Hematopoietic multipotent progenitor cell treated with erythropoietin and hydrocortisone succinate and interleukin-3 and kit ligand, for 8 days (in vitro differentiated cells): Measurements from ENCODE around the gene KIF3A.
A peak's percentile ranks its signal among the peaks of the same experiment; 100 is the strongest.

Source experiments
- DNase-seq: peaks from one replicate; pipeline ENCODE4 v3.0.0-alpha.2; 2015

KIF3A gene

DNA sequence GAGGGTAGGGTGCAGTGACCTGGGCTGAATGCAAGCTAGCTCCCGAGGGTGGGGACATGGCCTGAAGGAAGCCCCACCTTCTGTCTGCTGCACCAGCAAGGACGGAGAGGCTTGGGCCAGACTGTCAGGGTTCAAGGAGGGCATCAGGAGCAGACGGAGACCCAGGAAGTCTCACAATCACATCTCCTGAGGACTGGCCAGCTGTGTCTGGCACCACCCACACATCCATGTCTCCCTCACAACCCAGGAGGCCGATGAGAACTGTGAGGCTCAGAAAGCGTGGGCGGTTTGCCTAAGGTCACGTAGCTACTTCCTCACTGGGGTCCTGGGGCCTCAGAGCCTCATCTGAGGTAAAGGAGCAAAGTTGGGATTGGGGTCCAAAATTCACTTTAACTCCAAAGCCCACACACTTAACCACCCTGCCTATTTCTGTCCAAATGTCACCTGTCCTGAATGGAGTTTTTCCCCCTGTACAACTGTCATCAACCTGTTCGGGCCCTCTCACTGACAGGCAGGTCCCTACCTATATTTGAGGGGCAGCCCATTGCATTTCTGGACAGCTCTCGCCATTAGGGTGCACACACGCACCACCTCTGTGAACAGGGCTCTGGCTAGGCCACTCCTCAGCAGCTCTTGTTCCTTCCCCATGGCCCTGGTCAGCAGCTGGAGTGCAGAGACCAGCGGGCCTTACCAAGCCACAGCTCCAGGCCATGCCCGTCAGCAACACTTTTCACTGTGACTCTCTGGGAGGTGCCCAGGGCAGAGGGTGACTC is 75.9 kb downstream of the KIF3A start:
- no peak for DNase-seq

DNA sequence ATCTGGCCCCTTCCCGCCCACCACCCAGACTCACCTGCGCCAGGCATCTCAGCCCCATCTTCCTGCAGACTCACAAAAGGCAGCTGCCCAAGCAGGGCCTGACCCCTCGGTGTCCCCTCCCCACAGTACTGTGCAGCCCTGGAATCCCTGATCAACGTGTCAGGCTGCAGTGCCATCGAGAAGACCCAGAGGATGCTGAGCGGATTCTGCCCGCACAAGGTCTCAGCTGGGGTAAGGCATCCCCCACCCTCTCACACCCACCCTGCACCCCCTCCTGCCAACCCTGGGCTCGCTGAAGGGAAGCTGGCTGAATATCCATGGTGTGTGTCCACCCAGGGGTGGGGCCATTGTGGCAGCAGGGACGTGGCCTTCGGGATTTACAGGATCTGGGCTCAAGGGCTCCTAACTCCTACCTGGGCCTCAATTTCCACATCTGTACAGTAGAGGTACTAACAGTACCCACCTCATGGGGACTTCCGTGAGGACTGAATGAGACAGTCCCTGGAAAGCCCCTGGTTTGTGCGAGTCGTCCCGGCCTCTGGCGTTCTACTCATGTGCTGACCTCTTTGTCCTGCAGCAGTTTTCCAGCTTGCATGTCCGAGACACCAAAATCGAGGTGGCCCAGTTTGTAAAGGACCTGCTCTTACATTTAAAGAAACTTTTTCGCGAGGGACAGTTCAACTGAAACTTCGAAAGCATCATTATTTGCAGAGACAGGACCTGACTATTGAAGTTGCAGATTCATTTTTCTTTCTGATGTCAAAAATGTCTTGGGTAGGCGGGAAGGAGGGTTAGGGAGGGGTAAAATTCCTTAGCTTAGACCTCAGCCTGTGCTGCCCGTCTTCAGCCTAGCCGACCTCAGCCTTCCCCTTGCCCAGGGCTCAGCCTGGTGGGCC is 77.5 kb downstream of the KIF3A start:
- DNase-seq = no peak

DNA sequence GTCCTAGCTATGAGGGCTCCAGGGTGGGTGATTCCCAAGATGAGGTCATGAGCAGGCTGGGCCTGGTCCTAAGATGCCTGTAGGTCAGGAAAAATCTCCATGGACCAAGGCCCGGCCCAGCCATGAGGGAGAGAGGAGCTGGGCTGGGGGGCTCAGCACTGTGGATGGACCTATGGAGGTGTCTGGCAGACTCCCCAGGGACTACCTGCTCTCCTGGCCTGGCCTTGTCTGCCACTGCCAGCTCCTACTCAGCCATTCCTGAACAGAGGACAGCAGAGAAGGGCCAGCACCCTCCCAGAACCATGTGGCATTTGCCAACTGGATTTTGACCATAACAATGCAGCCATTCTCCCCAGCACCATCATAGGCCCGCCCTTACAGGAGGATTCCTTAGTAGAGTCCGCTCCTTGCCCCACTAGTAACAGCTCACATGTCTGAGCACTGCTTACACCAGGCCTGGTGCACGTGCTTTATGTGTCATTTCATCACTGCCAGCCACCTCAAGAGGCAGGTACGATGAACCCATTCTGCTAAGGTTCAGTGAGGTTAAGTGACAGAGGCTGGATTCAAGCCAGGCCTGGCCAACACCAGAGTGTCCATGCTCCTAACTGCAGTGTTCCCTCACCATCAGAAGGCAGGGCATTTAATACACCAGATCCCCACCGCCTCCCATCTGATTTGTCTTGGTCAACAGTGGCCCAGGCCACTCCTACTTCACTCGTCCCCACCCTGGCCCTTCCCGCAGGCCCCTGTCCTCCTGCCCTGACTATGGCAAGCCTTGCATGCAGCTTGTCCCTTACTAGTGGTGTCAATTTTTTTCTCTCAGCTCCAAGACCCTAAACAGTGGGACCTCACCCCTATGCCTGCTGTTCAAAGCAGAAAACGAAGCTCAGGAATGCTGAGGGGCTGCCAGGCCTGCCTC is 78.7 kb downstream of the KIF3A start:
- DNase-seq = no peak

DNA sequence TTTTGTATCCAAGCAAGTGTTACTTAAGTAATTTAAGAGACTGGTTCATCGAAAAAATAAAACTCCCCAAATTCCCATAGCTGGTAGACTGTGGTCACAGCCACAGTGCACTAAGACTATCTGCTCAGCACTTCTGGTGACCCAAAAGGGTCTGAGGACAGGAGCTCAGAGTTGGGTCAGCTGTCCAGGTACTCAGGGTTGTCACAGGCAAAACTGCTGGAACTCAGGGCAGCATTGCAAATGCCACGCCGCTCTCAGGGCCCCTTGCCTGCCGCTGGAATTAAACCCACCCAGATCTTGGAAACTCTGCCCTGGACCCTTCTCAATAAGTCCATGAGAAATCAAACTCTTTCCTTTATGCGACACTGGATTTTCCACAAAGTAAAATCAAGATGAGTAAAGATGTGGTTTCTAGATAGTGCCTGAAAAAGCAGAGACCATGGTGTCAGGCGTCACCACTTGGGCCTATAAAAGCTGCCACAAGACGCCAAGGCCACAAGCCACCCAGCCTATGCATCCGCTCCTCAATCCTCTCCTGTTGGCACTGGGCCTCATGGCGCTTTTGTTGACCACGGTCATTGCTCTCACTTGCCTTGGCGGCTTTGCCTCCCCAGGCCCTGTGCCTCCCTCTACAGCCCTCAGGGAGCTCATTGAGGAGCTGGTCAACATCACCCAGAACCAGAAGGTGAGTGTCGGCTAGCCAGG is 79.5 kb downstream of the KIF3A start, which contains the start of gene IL13:
Gene IL13 (plus strand): TSS at position 498 of the 705 bp plus-strand sequence. CDS start 14 bp downstream, at position 512.
- DNase-seq = no peak

DNA sequence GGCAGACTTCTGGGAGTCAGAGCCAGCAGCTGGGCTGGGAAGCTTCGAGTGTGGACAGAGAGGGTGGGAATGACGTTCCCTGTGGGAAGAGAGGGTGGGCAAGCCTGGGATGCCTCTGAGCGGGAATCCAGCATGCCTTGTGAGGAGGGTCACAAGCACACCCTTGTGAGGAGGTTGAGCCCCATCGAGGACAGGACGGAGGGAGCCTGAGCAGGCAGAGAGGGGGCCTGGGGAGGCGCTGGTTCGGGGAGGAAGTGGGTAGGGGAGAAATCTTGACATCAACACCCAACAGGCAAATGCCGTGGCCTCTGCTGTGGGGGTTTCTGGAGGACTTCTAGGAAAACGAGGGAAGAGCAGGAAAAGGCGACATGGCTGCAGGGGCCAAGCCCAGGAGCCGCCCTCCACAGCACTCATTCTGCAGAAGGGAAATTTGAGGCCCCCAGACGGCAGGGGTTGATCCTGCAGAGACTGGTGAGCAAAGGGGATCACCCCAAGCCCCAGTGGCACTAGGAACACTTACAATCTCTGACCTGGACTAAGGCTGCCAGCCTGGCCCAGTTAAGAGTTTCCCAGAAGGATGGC is 80.5 kb downstream of the KIF3A start:
- no peak for DNase-seq

DNA sequence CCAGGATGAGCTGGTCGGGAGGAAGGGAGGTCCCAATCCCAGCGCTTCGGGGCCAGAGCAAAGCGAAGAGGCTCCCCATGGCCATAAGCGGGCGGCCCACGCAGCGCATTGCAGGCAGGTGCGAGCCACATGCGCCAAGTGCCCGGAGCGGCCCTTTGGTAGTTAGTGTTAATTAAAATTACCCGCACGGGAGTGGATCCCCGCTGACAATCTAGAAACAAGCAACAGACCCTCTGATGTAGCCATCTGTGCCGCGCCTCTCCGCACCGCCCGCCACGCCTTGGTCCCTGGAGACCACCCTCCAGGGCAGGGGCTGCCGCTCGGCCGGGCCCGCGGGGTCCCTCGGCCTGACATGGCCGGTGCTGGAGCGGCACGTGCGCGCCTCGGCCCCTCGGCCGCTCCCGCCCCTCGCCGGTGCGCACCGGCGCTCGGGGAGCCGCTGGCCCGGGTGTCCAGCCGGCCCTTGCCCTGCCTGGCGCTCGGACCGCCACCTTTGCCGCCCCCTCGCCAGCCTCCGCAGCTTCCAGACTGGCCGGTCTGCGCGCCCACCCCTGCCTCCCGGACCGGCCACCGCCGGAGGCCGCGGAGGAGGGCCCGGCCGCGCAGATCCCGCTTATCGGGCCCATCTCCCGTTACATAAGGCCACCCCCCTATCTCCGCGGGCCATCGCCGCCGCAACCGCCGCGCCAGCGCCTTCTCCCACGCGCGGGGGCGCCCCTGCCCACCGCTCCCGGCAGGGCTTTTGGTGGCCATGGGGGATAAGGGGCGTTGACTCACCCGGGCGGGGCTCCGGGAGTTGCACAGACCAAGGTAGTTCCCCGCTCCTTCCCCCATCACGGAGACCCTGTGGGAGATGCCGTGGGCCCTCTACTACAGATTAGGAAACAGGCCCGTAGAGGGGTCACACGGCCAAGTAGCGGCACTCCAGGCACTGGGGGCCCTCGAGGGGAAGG is 81.2 kb downstream of the KIF3A start:
- peak; percentile 41 for DNase-seq

DNA sequence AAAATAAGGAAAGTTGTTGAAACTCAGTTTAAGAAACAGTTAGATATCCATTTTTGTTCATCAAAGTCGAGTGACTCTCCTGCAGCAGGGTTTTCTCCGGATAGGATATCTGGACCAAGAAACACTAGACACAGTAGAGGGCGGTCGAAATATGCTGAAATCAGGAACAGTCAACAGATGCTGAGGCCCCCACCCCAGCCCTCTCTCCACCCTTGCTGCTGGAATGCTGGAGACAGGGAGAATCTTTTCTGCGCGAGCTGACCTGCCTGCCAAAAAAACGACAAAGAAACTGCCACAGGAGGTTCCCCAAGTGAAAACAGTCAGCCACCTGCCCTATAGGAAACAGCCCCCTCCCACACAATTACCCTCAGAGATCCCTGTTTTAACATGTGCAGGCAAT is 83.6 kb downstream of the KIF3A start:
- no peak for DNase-seq

DNA sequence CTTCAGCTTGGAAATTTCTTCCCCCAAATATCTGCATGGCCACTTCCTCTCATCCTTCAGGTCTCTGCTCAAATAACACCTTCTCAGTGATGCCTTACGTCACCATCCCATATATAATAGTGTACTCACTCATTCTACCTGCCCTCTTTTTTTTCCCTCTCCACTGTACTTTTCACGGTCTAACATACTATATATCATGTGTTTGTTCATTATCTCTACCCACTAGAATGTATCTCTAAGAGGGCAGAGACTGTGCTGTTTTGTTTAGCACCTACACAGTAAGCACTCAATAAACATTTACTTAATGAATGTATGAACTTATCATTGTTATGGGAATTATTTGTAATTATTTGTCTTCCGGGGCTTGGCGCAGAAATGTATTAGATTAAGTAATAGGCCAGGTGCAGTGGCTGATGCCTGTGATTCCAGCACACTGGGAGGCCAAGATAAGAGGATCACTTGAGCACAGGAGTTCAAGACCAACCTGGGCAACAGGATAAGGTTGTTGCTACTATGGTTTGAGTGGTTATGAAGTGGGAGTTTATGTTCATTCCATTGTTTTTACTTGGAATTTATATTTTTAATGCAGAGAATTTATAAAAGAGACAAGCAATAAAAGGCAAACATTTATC is 85.4 kb downstream of the KIF3A start:
- DNase-seq = peak; percentile 91

DNA sequence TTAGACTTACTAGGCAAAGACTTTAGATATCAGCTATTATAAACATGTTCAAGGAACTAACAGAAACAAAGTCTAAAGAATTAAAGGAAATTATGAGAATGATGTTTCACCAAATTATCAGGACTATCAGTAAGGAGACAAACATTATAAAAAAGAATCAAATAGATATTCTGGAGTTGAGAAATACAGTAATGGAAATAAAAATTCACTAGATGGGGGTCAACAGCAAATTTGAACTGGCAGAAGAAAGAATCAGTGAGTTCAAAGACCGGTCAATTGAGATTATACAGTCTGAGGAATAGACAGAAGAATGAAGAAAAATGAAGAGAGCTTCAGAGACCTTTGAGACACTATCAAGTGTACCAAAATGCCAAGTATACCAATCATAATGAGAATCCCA is 89.0 kb downstream of the KIF3A start:
- DNase-seq = no peak

DNA sequence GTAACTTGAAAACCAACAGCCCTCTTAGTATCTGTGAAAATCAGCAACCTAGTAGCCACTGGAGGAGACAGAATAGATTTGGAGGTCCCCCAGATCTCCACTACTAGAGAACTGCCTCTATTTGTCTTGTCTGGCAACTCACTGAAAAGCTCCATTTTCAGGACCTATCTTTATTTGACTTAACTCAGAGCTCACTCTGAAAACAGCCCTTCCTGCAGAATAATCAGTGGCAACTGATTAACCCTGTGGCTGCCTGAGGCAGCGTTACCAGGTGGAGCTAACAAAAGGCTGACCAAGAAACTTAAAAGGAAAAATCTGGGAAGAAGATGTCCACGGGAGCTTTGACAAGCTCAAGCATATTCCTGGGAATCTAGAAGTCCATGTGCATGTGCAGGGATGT is 89.9 kb downstream of the KIF3A start:
- DNase-seq = no peak

DNA sequence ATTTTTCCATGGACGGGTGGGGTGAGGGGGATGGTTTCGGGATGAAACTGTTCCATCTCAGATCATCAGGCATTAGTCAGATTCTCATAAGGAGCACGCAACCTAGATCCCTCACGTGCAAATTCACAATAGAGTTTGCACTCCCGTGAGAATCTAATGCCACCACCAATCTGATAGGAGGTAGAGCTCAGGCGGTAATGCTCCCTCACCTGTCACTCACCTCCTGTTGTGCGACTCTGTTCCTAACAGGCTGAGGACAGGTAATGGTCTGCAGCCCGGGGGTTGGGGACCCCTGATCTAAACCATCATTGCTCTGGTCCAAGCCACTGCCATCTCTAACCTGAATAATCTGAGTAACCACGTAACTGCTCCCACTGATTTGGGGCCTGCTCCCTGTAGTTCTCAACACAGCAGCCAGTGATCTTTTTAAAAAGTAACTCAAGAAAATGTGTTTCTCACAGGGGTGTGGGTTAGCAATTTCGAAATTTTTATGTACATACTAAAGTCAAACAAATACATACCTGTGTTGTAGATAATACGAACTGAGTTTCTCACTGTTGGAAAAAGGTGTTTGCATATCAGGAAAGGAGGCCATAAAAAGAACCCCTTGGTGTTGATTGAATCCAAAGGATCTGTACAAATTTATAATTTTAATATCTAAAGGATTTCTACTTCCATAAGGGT is 90.6 kb downstream of the KIF3A start:
- DNase-seq = no peak

DNA sequence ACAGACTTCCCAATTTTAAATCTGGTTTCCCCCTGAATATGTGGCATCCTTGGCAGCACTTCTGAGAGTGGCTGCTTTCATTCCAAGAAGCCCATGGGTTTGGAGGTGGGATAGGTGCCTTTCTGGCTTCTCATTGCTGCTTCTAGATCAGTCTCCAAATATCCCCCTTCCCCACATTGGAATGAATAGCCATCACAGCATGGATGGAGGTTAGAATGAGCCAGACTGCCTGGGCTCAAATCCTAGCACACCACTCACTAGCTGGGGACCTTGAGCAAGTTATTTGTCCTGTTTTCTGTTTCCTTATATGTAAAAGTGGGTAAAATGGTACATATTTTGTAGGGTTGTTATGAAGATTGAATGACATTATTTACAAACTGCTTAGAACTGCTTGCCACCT is 93.2 kb downstream of the KIF3A start:
- DNase-seq = no peak
